Sigmoid colon (tissue), 7 donors: Measurements from ENCODE around the gene AKAP8. TPM values are rescaled to one million over a fixed set of nuclear protein-coding genes. Genes with fewer than 3 reads are reported as not detected.

ENCODE experiments used
- DNase-seq: peaks from one replicate; pipeline ENCODE4 v3.0.0-alpha.2; 2019
- H3K27ac ChIP-seq, 4 donors: fragments of 200-600 bp; sonication (generic); one replicate each; pipeline ENCODE4 v1.5.1; 2016 to 2019; ENCODE audit warnings: mild to moderate bottlenecking in 1 of 4
- H3K27me3 ChIP-seq, 3 donors: fragments of 200-600 bp; sonication (generic); one replicate each; pipeline ENCODE4 v1.5.1; 2019; ENCODE audit warnings: mild to moderate bottlenecking in 1 of 3
- H3K36me3 ChIP-seq, 4 donors: fragments of 200-600 bp; sonication (generic); one replicate each; pipeline ENCODE4 v1.5.1; 2016 to 2019
- H3K4me1 ChIP-seq, 4 donors: fragments of 200-600 bp; sonication (generic); one replicate each; pipeline ENCODE4 v1.5.1; 2017 to 2019
- H3K4me3 ChIP-seq, 4 donors: fragments of 200-600 bp; sonication (generic); one replicate each; pipeline ENCODE4 v1.5.1; 2017 to 2019; ENCODE audit warnings: mild to moderate bottlenecking in 2 of 4, moderate library complexity in 1 of 4
- H3K9me3 ChIP-seq, 4 donors: fragments of 200-600 bp in 3 of 4; sonication (generic) in 3 of 4; one replicate each; pipeline versions ENCODE4 v1.5.1 to v1.6.1; 2013 to 2019
- EP300 ChIP-seq, 4 donors: sonication (generic); formaldehyde crosslinking; IDR thresholded peaks; one replicate each; pipeline ENCODE4 v1.6.1; 2017; ENCODE audit warnings: antibody characterized with exemption in 4 of 4
- POLR2A ChIP-seq, 2 donors: fragments of 450-650 bp; IDR thresholded peaks; one replicate each; pipeline ENCODE4 v1.6.1; 2016; ENCODE audit warnings: antibody characterized with exemption in 2 of 2, mild to moderate bottlenecking in 2 of 2, moderate library complexity in 2 of 2
- POLR2AphosphoS5 ChIP-seq, 4 donors: sonication (generic); formaldehyde crosslinking; IDR thresholded peaks; one replicate each; pipeline ENCODE4 v1.6.1; 2017; ENCODE audit warnings: antibody characterized with exemption in 4 of 4
- WGBS, 2 donors: extraction: QIAGEN DNeasy Blood & Tissue Kit; methylation state at CpG; one replicate each; pipeline ENCODE4 v1.1.7; 2013; 5-methylcytosine and 5-hydroxymethylcytosine counted together
- intact Hi-C: fragments of 100-400 bp; cut with DNase I; formaldehyde crosslinking; loops from one replicate; pipeline ENCODE4 v1.15.1; 2023
- polyA plus RNA-seq, 3 donors: library from polyadenylated mRNA; stranded (reverse); fragments of 200-250 nt; gene quantifications; one replicate each; pipeline ENCODE4 v1.2.3, GENCODE V29; 2013
- total RNA-seq, 4 donors: library from RNA; depleted of rRNA; stranded (reverse); fragments of >200 nt; gene quantifications; one replicate each; pipeline ENCODE4 v1.1.0, GENCODE V29; 2016
- TF ChIP-seq, protein P1 (sequence below), 4 experiments: fragments of 450-650 bp in 3 of 4; fragments of 200-600 bp in 1 of 4; IDR thresholded peaks; one replicate each; pipeline ENCODE4 v1.5.1; 2016 to 2019; ENCODE audit warnings: antibody characterized with exemption in 4 of 4, mild to moderate bottlenecking in 3 of 4, moderate library complexity in 2 of 4
- donor health status: healthy with polysubstance abuse.
- donor health status: Bipolar disorder and iron deficiency.
- donor health status: healthy.

Gene AKAP8
- total and polyA plus RNA-seq, 7 donors, result 11.4 to 43.8 (median 19.8) TPM

DNA sequence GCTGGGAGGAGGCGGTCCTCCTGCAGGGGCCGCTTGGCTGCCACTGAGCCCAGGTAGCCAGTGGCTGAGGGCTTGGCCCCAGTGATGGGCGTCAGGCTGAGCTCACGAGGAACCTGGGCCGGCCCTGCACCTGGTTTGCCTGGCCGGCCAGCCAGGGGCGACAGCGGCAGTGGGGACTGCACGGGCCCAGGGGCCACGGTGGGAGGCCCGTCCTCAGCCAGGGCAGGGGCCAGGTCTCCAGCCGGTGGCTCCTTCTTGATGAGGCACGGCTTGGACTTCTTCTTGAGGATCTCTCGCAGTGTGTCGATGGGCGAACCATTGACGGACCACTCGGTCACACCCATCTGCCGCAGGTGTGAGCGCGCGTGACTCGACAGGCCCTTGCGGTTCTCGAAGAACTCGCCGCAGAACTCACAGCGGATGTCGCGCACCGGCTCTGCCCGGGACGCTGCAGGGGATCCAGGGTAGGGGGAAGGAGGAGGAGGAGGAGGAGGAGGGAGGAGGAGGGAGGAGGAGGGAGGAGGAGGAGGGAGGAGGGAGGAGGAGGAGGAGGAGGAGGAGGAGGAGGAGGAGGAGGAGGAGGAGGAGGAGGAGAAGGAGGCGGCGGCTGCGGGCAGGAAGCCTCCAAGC lies 45.8 kb upstream of the AKAP8 start:
- 95 to 96% methylated on average over 36 of the region's 36 CpGs for WGBS, 2 donors
- Histone ChIP-seq H3K9me3 (peaks cover 0 to 2% (median 0%) of the 10 kb centered on the region in 4 donors), H3K27ac (no peak overlapping the region), H3K27me3 (no peaks in the 10 kb centered on the region), H3K36me3 (peaks cover 44 to 82% (median 51%) of the 10 kb centered on the region in 4 donors), H3K4me3 (no peak overlapping the region), H3K4me1 (peaks cover 0 to 18% (median 16%) of the 10 kb centered on the region in 4 donors)
- no peak for DNase-seq
- intact Hi-C loops, result no loop called here
- TF ChIP-seq POLR2A (IDR thresholded peaks at IDR 0.05) (no peak), EP300 (IDR thresholded peaks at IDR 0.05) (no peak), POLR2AphosphoS5 (IDR thresholded peaks at IDR 0.05) (no peak)
- TF ChIP-seq, protein P1, sequence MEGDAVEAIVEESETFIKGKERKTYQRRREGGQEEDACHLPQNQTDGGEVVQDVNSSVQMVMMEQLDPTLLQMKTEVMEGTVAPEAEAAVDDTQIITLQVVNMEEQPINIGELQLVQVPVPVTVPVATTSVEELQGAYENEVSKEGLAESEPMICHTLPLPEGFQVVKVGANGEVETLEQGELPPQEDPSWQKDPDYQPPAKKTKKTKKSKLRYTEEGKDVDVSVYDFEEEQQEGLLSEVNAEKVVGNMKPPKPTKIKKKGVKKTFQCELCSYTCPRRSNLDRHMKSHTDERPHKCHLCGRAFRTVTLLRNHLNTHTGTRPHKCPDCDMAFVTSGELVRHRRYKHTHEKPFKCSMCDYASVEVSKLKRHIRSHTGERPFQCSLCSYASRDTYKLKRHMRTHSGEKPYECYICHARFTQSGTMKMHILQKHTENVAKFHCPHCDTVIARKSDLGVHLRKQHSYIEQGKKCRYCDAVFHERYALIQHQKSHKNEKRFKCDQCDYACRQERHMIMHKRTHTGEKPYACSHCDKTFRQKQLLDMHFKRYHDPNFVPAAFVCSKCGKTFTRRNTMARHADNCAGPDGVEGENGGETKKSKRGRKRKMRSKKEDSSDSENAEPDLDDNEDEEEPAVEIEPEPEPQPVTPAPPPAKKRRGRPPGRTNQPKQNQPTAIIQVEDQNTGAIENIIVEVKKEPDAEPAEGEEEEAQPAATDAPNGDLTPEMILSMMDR (IDR thresholded peaks at IDR 0.05), result no peak

DNA sequence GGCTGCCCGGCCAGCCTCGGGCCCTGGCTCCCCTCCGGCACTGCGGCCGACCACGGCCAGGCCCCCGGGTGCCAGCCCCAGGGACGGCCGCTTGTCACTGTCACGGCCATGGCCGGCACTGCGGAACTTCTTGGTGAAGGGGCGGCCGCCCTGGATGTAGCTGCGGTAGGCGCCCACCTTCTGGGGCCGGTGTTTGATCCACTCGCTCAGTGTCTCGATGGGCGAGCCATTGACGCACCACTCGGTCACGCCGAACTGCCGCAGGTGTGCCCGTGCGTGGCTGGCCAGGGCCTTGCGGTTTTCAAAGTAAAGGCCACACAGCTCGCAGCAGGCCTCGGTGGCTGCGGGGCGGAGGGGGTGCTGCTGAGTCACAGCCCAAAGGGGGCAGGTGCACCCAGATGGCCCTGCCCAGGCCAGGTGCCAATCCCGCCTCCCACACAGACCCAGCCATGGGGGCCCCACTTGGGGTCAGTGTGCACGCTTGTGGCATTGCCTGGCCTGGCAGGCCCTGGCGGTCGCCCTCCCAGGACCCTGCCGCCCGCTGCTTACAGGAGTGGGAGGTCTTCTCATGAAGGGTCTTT lies 45.2 kb upstream of the AKAP8 start:
- Histone ChIP-seq H3K27ac (no peak overlapping the region), H3K27me3 (no peaks in the 10 kb centered on the region), H3K4me3 (no peak overlapping the region), H3K36me3 (peaks cover 44 to 76% (median 51%) of the 10 kb centered on the region in 4 donors), H3K4me1 (peaks cover 0 to 13% (median 11%) of the 10 kb centered on the region in 4 donors), H3K9me3 (peaks cover 0 to 2% (median 0%) of the 10 kb centered on the region in 4 donors)
- no peak for DNase-seq
- 98% methylated on average over 38 of the region's 38 CpGs for WGBS, 2 donors
- intact Hi-C loops, result no loop called here
- TF ChIP-seq, protein P1 (IDR thresholded peaks at IDR 0.05), result no peak
- no peak for TF ChIP-seq POLR2A (IDR thresholded peaks at IDR 0.05)
- TF ChIP-seq POLR2AphosphoS5 (IDR thresholded peaks at IDR 0.05), result no peak
- TF ChIP-seq EP300 (IDR thresholded peaks at IDR 0.05), result no peak

DNA sequence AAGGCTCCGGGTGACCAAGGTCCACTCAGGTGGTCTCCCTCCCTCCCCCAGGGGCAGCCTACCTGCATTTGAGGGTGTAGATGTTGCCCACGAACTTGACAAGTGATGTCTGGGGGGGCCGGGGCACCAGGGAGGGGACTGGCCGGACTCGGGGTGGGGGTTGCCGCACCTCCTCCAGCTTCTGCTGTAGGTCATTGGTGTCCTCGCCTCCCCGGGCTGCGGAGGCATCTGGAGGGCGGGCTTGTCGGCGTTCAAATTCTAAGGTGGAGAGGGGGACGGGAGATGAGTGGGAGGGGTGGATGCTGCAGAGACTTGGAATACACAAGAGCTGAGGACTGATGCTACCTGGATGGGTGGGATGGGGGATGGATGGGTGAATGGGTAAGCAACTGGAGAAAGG lies 44.5 kb upstream of the AKAP8 start:
- intact Hi-C loops, result no loop called here
- H3K27ac ChIP-seq, result no peak overlapping the region
- peaks cover 0 to 14% (median 12%) of the 10 kb centered on the region in 4 donors for H3K4me1 ChIP-seq
- H3K36me3 ChIP-seq, result peaks cover 44 to 70% (median 51%) of the 10 kb centered on the region in 4 donors
- 98% methylated on average over 13 of the region's 13 CpGs for WGBS, 2 donors
- TF ChIP-seq, protein P1 (IDR thresholded peaks at IDR 0.05), result no peak
- TF ChIP-seq POLR2A (IDR thresholded peaks at IDR 0.05) (no peak), EP300 (IDR thresholded peaks at IDR 0.05) (no peak), POLR2AphosphoS5 (IDR thresholded peaks at IDR 0.05) (no peak)
- no peak overlapping the region for H3K4me3 ChIP-seq
- no peak for DNase-seq
- H3K9me3 ChIP-seq, result peaks cover 0 to 2% (median 0%) of the 10 kb centered on the region in 4 donors
- H3K27me3 ChIP-seq, result no peaks in the 10 kb centered on the region

DNA sequence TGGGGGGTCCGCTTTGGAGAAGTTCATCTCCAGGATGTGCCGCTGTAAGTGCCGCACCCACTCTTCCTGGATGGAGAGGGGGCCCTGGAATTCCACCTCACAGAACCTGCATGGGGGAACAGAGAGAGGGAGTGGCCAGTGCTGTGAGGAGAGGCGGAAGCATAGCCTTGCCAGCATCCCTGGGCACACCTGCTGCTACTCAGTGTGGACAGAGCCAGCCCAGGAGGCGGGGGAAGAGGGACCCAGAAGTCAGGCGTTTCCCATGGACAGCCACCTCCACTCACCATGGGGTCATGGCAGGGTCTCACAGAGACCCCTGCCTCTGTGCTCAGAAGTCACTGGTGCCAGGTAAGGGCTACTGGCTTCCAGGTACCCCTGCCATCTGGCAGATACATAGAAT lies 43.5 kb upstream of the AKAP8 start:
- DNase-seq, result no peak
- Histone ChIP-seq H3K4me3 (no peak overlapping the region), H3K27me3 (no peaks in the 10 kb centered on the region), H3K27ac (no peak overlapping the region), H3K4me1 (peaks cover 0 to 14% (median 8%) of the 10 kb centered on the region in 4 donors), H3K36me3 (peaks cover 43 to 60% (median 51%) of the 10 kb centered on the region in 4 donors), H3K9me3 (peaks cover 0 to 2% (median 0%) of the 10 kb centered on the region in 4 donors)
- intact Hi-C loops, result no loop called here
- WGBS, 2 donors, result 97 to 98% methylated on average over 6 of the region's 6 CpGs
- TF ChIP-seq EP300 (IDR thresholded peaks at IDR 0.05) (no peak), POLR2A (IDR thresholded peaks at IDR 0.05) (no peak), POLR2AphosphoS5 (IDR thresholded peaks at IDR 0.05) (no peak)
- TF ChIP-seq, protein P1 (IDR thresholded peaks at IDR 0.05), result no peak
